Osteocyte (in vitro differentiated cells): Measurements from ENCODE around the gene SHC2. TPM values are rescaled to one million over a fixed set of nuclear protein-coding genes. Genes with fewer than 3 reads are reported as not detected.

Experiments used
- DNase-seq: peaks from one replicate; pipeline ENCODE4 v3.0.0; 2021; ENCODE audit warnings: mixed read lengths; ENCODE audit not compliant: unreplicated experiment; ENCODE audit errors: extremely low spot score
- H3K27ac Mint-ChIP-seq: one replicate; pipeline ENCODE4 v1.8.0; 2021; ENCODE audit warnings: mild to moderate bottlenecking, mixed read lengths; ENCODE audit not compliant: unreplicated experiment
- H3K27me3 Mint-ChIP-seq: one replicate; pipeline ENCODE4 v1.8.0; 2021; ENCODE audit warnings: mixed read lengths; ENCODE audit not compliant: unreplicated experiment
- H3K36me3 Mint-ChIP-seq: one replicate; pipeline ENCODE4 v1.8.0; 2021; ENCODE audit warnings: mixed read lengths; ENCODE audit not compliant: unreplicated experiment
- H3K4me1 Mint-ChIP-seq: one replicate; pipeline ENCODE4 v1.8.0; 2021; ENCODE audit warnings: mixed read lengths; ENCODE audit not compliant: unreplicated experiment
- H3K4me3 Mint-ChIP-seq: one replicate; pipeline ENCODE4 v1.8.0; 2021; ENCODE audit warnings: mild to moderate bottlenecking, moderate library complexity, mixed read lengths; ENCODE audit not compliant: unreplicated experiment
- H3K9me3 Mint-ChIP-seq: one replicate; pipeline ENCODE4 v1.8.0; 2021; ENCODE audit warnings: mixed read lengths; ENCODE audit not compliant: unreplicated experiment
- CTCF ChIP-seq: fragments of 200-600 bp; sonication (generic); IDR thresholded peaks from 2 replicates; pipeline ENCODE4 v1.5.0; 2021; ENCODE audit warnings: antibody characterized with exemption, mild to moderate bottlenecking, moderate library complexity
- total RNA-seq: library from RNA; stranded (reverse); gene quantifications from 2 replicates; pipeline ENCODE4 v1.2.1, GENCODE V29; 2021

Gene SHC2
- total RNA-seq, 1 donor from 2014 or later: 61.7 TPM

DNA sequence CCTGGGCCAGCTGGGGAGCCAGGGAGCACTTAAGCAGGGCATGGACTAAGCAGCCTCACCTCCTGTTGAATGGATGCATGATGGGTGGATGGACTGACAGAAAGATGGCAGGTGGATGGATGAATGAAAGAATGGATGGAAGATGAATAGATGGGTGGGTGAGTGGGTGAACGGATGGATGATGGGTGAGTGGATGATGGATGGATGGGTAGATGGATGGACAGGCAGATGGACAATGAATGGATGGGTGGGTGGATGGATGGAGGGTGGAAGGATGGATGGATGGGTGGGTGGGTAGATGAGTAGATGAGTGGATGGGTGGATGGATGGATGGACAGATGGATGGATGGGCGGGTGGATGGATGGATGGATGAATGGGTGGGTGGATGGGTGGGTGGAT, 18.7 kb downstream of the SHC2 start:
- no peak overlapping the region for H3K27ac Mint-ChIP-seq
- no peak for TF ChIP-seq CTCF

GRCh38 chr19:441213-441836, 19.5 kb downstream of the SHC2 start:
- no peaks in the 10 kb centered on the region for H3K4me1 Mint-ChIP-seq
- H3K9me3 Mint-ChIP-seq: no peaks in the 10 kb centered on the region
- no peak for DNase-seq
- H3K27ac Mint-ChIP-seq: no peak overlapping the region
- no peaks in the 10 kb centered on the region for H3K27me3 Mint-ChIP-seq
- peaks cover 13% of the 10 kb centered on the region for H3K36me3 Mint-ChIP-seq
- TF ChIP-seq CTCF: no peak
- H3K4me3 Mint-ChIP-seq: no peak overlapping the region

More for the DNA sequence above, 18.7 kb downstream of the SHC2 start:
- no peaks in the 10 kb centered on the region for H3K9me3 Mint-ChIP-seq
- H3K36me3 Mint-ChIP-seq: peaks cover 19% of the 10 kb centered on the region
- no peak for DNase-seq
- H3K4me1 Mint-ChIP-seq: no peaks in the 10 kb centered on the region
- no peaks in the 10 kb centered on the region for H3K27me3 Mint-ChIP-seq
- H3K4me3 Mint-ChIP-seq: no peak overlapping the region

DNA sequence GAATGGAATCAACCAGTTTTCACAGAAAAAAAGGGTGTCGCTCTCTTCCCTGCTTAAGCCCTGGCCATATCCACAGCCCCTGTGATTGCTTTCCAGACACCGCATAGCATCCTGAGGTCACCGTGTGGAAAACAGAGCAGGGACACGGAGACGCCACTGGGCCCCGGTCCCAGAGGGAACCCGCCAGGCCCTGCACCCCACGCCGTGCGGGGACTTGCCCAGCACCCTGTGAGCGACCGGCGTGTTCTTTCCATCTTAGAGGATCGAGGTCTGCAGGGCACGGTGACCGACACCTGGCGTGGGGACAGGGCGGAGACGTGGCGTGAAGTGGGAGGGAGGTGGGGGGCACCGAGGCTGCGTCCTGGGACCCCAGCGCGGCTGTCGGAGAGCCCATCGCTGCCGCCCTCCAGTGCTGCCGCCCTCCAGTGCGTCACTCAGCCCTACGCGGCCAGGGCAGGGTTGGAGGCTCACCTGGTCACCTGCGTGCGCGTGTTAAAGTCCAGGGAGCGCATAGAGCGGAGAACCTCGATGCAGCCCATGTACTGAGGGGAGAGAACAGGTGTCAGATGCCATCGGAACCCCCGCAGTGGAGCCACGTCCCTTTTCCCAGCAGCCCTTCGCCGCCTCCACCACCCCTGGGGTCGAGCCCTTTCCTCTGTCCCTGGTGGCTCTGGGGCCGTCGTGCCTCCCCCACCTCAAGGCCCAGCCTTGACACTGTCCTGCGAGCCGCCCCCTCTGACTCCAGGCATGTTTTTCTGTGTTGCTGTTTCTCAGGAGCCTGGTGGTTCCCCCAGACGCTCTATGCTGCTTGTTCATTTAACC, 20.2 kb downstream of the SHC2 start:
- no peak for DNase-seq
- no peak for TF ChIP-seq CTCF
- no peak overlapping the region for H3K4me3 Mint-ChIP-seq
- H3K27me3 Mint-ChIP-seq: no peaks in the 10 kb centered on the region
- no peaks in the 10 kb centered on the region for H3K9me3 Mint-ChIP-seq
- H3K4me1 Mint-ChIP-seq: no peaks in the 10 kb centered on the region
- peaks cover 13% of the 10 kb centered on the region for H3K36me3 Mint-ChIP-seq
- no peak overlapping the region for H3K27ac Mint-ChIP-seq

- no peaks in the 10 kb centered on the region for H3K9me3 Mint-ChIP-seq
- no peak for DNase-seq
- no peak for TF ChIP-seq CTCF
- no peaks in the 10 kb centered on the region for H3K4me1 Mint-ChIP-seq
- H3K36me3 Mint-ChIP-seq: peaks cover 13% of the 10 kb centered on the region
- no peak overlapping the region for H3K4me3 Mint-ChIP-seq
- no peaks in the 10 kb centered on the region for H3K27me3 Mint-ChIP-seq
- H3K27ac Mint-ChIP-seq: no peak overlapping the region
Observed at GRCh38 chr19:439167-439900, 21.5 kb downstream of the SHC2 start.
